SK-N-SH treated with all-trans-retinoic acid at 6 μM for 48 hours (cell line): ENCODE results near the gene ARL14.

Source experiments
- ARNTL ChIP-seq: fragments of 450-650 bp; formaldehyde crosslinking; IDR thresholded peaks from 2 replicates; pipeline ENCODE4 v1.5.0; 2020; ENCODE audit warnings: low read depth, mild to moderate bottlenecking, moderate library complexity, borderline replicate concordance
- BACH2 ChIP-seq: fragments of 250-450 bp; sonication (Bioruptor Pico); IDR thresholded peaks from 2 replicates; pipeline ENCODE4 v1.9.0; 2021; ENCODE audit warnings: mild to moderate bottlenecking, borderline replicate concordance
- OSR1 ChIP-seq: fragments of 250-450 bp; sonication (Bioruptor Pico); IDR thresholded peaks from 2 replicates; pipeline ENCODE4 v1.8.0; 2022; ENCODE audit warnings: moderate library complexity, mild to moderate bottlenecking, inconsistent platforms
- PPARA ChIP-seq: fragments of 250-450 bp; sonication (Bioruptor Pico); IDR thresholded peaks from 2 replicates; pipeline ENCODE4 v1.5.0; 2020; ENCODE audit warnings: mild to moderate bottlenecking, borderline replicate concordance
- RARB ChIP-seq: fragments of 250-450 bp; sonication (Bioruptor Pico); IDR thresholded peaks from 2 replicates; pipeline ENCODE4 v1.8.0; 2021; ENCODE audit warnings: mild to moderate bottlenecking, moderate library complexity
- TOX ChIP-seq: fragments of 250-450 bp; sonication (Bioruptor Pico); IDR thresholded peaks from 2 replicates; pipeline ENCODE4 v1.8.0; 2021; ENCODE audit warnings: mild to moderate bottlenecking, moderate library complexity, borderline replicate concordance
- ZC3H10 ChIP-seq: fragments of 250-450 bp; sonication (Bioruptor Pico); IDR thresholded peaks from 2 replicates; pipeline ENCODE4 v1.5.1; 2021; ENCODE audit warnings: mild to moderate bottlenecking, moderate library complexity
- ZFP30 ChIP-seq: fragments of 450-650 bp; formaldehyde crosslinking; IDR thresholded peaks from 2 replicates; pipeline ENCODE4 v1.5.0; 2022; ENCODE audit warnings: mild to moderate bottlenecking, moderate library complexity
- ZNF70 ChIP-seq: fragments of 450-650 bp; formaldehyde crosslinking; IDR thresholded peaks from 2 replicates; pipeline ENCODE4 v1.5.0; 2020; ENCODE audit warnings: mild to moderate bottlenecking, moderate library complexity
- TF ChIP-seq, protein P1 (sequence below): fragments of 250-450 bp; sonication (Bioruptor Pico); IDR thresholded peaks from 2 replicates; pipeline ENCODE4 v1.5.1; 2020; ENCODE audit warnings: low read depth, mild to moderate bottlenecking, moderate library complexity
- TF ChIP-seq, protein P2 (sequence below): fragments of 250-450 bp; sonication (Bioruptor Pico); IDR thresholded peaks from 2 replicates; pipeline ENCODE4 v1.8.0; 2020; ENCODE audit warnings: mild to moderate bottlenecking, moderate library complexity, borderline replicate concordance
- TF ChIP-seq, protein P3 (sequence below): fragments of 250-450 bp; sonication (Bioruptor Pico); IDR thresholded peaks from 2 replicates; pipeline ENCODE4 v1.5.0; 2020; ENCODE audit warnings: mild to moderate bottlenecking, moderate library complexity
- TF ChIP-seq, protein P4 (sequence below): fragments of 250-450 bp; sonication (Bioruptor Pico); IDR thresholded peaks from 2 replicates; pipeline ENCODE4 v1.5.1; 2021; ENCODE audit warnings: mild to moderate bottlenecking, moderate library complexity

DNA sequence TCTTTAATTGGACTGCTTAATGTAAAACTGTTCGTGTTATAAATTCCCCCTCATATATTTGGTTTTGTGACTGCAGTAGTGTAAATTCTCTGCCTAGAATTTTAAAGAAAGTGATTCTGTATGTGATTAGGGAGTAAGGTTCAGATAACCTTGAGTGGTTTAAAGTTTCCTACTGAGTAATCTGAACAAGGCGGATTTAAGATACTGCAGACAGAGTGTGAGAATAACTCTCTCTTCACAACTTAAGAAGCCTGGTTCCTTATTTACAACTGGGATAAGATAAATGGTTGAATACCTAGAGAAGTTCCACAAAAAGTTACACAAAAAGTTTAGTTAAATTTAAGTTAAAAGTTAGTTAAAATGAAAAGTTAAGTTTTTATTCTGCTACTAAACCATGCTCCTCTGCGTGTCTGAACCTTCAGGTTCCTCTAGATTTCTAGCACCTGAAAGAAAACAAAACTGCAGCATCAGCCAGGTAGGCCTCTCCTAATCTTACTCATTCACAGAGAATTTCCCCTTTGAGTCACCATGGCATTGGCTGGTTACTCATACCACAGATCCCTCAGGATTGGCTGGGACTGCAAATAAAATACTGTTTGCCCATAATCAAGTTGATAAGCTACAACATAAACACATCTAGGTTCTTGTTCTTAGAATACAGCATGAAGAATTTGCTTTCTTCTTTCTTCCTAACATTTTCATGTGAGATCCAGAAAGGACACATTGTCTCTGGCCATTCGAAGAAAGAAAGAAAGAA is at the start of gene ARL14:
- TF ChIP-seq, protein P1, sequence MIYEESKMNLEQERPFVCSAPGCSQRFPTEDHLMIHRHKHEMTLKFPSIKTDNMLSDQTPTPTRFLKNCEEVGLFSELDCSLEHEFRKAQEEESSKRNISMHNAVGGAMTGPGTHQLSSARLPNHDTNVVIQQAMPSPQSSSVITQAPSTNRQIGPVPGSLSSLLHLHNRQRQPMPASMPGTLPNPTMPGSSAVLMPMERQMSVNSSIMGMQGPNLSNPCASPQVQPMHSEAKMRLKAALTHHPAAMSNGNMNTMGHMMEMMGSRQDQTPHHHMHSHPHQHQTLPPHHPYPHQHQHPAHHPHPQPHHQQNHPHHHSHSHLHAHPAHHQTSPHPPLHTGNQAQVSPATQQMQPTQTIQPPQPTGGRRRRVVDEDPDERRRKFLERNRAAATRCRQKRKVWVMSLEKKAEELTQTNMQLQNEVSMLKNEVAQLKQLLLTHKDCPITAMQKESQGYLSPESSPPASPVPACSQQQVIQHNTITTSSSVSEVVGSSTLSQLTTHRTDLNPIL (CRISPR knock-in tag) = no peak
- TF ChIP-seq BACH2 (CRISPR knock-in tag) (no peak), ARNTL (no peak), ZC3H10 (CRISPR knock-in tag) (no peak), RARB (CRISPR knock-in tag) (no peak), PPARA (no peak), TOX (no peak), ZNF70 (CRISPR knock-in tag) (no peak), OSR1 (CRISPR knock-in tag) (no peak), ZFP30 (CRISPR knock-in tag) (no peak)
- TF ChIP-seq, protein P2, sequence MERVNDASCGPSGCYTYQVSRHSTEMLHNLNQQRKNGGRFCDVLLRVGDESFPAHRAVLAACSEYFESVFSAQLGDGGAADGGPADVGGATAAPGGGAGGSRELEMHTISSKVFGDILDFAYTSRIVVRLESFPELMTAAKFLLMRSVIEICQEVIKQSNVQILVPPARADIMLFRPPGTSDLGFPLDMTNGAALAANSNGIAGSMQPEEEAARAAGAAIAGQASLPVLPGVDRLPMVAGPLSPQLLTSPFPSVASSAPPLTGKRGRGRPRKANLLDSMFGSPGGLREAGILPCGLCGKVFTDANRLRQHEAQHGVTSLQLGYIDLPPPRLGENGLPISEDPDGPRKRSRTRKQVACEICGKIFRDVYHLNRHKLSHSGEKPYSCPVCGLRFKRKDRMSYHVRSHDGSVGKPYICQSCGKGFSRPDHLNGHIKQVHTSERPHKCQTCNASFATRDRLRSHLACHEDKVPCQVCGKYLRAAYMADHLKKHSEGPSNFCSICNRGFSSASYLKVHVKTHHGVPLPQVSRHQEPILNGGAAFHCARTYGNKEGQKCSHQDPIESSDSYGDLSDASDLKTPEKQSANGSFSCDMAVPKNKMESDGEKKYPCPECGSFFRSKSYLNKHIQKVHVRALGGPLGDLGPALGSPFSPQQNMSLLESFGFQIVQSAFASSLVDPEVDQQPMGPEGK (CRISPR knock-in tag) = no peak
- TF ChIP-seq, protein P3, sequence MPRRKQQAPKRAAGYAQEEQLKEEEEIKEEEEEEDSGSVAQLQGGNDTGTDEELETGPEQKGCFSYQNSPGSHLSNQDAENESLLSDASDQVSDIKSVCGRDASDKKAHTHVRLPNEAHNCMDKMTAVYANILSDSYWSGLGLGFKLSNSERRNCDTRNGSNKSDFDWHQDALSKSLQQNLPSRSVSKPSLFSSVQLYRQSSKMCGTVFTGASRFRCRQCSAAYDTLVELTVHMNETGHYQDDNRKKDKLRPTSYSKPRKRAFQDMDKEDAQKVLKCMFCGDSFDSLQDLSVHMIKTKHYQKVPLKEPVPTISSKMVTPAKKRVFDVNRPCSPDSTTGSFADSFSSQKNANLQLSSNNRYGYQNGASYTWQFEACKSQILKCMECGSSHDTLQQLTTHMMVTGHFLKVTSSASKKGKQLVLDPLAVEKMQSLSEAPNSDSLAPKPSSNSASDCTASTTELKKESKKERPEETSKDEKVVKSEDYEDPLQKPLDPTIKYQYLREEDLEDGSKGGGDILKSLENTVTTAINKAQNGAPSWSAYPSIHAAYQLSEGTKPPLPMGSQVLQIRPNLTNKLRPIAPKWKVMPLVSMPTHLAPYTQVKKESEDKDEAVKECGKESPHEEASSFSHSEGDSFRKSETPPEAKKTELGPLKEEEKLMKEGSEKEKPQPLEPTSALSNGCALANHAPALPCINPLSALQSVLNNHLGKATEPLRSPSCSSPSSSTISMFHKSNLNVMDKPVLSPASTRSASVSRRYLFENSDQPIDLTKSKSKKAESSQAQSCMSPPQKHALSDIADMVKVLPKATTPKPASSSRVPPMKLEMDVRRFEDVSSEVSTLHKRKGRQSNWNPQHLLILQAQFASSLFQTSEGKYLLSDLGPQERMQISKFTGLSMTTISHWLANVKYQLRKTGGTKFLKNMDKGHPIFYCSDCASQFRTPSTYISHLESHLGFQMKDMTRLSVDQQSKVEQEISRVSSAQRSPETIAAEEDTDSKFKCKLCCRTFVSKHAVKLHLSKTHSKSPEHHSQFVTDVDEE = no peak
- TF ChIP-seq, protein P4, sequence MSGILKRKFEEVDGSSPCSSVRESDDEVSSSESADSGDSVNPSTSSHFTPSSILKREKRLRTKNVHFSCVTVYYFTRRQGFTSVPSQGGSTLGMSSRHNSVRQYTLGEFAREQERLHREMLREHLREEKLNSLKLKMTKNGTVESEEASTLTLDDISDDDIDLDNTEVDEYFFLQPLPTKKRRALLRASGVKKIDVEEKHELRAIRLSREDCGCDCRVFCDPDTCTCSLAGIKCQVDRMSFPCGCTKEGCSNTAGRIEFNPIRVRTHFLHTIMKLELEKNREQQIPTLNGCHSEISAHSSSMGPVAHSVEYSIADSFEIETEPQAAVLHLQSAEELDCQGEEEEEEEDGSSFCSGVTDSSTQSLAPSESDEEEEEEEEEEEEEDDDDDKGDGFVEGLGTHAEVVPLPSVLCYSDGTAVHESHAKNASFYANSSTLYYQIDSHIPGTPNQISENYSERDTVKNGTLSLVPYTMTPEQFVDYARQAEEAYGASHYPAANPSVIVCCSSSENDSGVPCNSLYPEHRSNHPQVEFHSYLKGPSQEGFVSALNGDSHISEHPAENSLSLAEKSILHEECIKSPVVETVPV = no peak
